A673 (cell line): ENCODE measurements around the gene COL9A3.

ENCODE experiments used
- CTCF ChIP-seq: fragments of 300-800, 200-600 bp; sonication (generic); conservative IDR thresholded peaks from 2 replicates; pipeline ENCODE4 v1.5.1; 2017; ENCODE audit warnings: low read depth, mild to moderate bottlenecking, antibody characterized with exemption, low read length, moderate library complexity, mixed read lengths
- EZH2 ChIP-seq: fragments of 200-600 bp; sonication (generic); IDR thresholded peaks from 2 replicates; pipeline ENCODE4 v1.6.1; 2017; ENCODE audit warnings: borderline replicate concordance, low read depth, mild to moderate bottlenecking, mixed read lengths, antibody characterized with exemption, low read length; ENCODE audit not compliant: poor library complexity, severe bottlenecking

- no peak for TF ChIP-seq CTCF
- TF ChIP-seq EZH2 = no peak
Measured at GRCh38 chr20:62872184-62872847, 55.5 kb downstream of the COL9A3 start.
